Measurements from ENCODE around the gene CEACAM1.

DNA sequence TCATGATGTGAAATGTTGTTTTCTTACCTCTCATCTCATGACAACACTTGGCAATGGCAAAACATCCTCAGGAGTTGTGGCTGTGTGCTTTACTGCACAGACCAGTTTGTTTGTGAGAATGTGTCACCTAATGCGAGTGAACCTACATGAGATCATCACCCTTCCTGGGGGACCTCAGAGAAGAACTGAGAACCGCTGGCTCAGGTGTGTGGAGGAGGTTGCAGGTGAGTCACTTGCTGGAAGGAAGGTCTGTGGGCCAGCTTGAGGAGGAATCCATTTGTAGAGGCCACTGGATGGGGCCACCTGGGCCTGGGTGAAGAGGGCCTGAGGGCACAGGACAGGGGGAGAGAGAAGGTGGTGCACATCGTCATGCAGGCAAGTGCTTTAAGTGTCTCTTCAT, 3.0 kb upstream of the CEACAM1 start:
- TF ChIP-seq, protein P1, sequence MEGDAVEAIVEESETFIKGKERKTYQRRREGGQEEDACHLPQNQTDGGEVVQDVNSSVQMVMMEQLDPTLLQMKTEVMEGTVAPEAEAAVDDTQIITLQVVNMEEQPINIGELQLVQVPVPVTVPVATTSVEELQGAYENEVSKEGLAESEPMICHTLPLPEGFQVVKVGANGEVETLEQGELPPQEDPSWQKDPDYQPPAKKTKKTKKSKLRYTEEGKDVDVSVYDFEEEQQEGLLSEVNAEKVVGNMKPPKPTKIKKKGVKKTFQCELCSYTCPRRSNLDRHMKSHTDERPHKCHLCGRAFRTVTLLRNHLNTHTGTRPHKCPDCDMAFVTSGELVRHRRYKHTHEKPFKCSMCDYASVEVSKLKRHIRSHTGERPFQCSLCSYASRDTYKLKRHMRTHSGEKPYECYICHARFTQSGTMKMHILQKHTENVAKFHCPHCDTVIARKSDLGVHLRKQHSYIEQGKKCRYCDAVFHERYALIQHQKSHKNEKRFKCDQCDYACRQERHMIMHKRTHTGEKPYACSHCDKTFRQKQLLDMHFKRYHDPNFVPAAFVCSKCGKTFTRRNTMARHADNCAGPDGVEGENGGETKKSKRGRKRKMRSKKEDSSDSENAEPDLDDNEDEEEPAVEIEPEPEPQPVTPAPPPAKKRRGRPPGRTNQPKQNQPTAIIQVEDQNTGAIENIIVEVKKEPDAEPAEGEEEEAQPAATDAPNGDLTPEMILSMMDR (IDR thresholded peaks at IDR 0.05; ENCODE audit: low read depth, low read length) = no peak
- TF ChIP-seq MYC (IDR thresholded peaks at IDR 0.05; ENCODE audit: low read depth, low read length) (no peak), POLR2A (IDR thresholded peaks at IDR 0.05; ENCODE audit: extremely low read depth, insufficient read length) (no peak)

All from NB4 (cell line).